ENCODE measurements around the gene MSRB1.

Gene MSRB1, protein sequence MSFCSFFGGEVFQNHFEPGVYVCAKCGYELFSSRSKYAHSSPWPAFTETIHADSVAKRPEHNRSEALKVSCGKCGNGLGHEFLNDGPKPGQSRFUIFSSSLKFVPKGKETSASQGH

DNA sequence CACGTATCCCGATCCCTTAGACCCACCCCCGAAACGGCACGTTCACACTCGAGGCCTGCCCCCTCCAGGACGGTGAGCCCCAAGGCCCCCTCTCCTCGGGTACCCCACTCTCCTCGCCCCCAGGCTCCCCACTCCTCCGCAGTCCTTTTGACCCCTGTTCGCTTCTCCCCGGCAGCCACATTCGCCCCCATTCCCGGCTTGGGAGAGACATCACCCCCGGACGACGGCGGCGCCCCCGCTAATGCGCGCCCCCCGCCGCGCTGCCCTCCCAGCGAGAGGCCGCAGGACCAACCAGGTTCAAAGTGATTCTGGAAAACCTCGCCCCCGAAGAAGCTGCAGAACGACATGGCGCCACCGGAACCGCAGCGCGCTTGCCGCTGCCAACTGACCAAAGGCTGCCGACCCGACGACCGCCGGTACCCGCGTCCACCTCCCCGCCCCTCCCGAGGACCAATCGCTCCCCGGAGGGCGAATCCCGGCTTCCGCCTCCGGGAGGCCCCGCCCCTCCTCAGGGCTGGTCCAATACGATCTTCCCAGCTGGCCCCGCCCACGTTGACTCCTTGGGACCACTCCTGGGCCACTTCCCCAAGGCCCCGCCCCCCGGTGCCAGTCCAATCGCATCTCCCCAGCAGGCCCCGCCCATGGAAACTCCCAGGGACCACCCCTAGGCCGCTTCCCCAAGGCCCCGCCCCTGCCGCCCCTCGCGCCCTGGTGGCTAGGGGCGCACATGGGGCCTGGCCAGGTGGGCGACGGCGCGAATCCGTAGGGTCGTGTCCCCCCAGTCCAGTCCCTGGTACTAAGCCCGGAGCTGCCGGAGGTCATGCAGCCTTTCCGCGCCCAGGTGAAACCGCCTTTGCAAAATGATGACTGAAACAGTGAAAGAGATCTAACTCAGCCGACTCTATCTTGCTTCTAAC is at the start of gene MSRB1:
Gene MSRB1, minus strand, starts transcription at position 390 of the 917 bp plus-strand sequence. Its CDS starts 43 bp downstream, at position 347.
- no peak for FAIRE-seq

DNA sequence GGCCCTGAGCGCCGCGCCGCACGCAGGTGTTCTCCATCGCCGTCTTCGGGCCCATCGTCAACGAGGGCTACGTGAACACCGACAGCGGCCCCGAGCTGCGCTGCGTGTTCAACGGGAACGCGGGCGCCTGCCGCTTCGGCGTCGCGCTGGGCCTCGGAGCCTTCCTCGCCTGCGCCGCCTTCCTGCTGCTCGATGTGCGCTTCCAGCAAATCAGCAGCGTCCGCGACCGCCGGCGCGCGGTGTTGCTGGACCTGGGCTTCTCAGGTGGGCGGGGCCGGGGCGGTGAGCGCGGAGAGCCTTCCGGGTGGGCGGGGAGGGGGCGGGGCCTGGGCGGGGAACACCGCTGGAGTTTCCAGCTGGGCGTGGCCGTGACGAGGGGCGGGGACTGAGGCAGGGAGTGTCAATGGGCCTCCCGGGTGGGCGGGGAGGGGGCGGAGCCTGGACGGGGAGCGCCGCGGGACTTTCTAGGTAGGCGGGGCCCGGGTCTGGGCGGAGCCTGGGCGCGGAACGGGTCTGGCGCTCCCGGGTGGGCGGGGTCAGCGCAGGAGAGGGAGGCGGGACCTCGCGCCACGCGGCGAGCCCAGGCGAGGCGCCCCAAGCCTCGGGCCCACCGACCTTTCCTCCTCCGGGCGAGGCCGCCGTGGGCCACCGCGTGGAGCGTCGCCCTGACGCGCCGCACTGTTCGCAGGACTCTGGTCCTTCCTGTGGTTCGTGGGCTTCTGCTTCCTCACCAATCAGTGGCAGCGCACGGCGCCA is 49.1 kb upstream of the MSRB1 start:
- FAIRE-seq, result no peak

DNA sequence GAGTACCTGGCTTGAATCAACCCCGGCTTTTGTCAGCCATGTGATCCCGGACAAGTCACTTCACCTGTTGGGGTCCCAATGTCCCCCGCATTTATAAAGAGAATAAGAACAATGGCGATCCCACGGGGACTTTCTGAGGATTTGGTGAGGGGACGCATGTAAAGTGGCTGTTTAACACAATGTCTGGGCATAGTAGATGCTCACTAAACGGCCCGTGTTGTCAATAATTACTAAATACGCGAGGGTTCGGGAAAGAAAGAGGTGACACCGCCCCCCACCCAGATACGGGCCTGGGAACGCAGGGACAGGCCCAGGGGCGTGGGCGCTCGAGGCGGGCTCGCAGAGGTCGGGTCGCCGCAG is 48.6 kb upstream of the MSRB1 start:
- no peak for FAIRE-seq

GRCh38 chr16:1991135-1991551 is 48.1 kb upstream of the MSRB1 start:
- FAIRE-seq, result no peak

DNA sequence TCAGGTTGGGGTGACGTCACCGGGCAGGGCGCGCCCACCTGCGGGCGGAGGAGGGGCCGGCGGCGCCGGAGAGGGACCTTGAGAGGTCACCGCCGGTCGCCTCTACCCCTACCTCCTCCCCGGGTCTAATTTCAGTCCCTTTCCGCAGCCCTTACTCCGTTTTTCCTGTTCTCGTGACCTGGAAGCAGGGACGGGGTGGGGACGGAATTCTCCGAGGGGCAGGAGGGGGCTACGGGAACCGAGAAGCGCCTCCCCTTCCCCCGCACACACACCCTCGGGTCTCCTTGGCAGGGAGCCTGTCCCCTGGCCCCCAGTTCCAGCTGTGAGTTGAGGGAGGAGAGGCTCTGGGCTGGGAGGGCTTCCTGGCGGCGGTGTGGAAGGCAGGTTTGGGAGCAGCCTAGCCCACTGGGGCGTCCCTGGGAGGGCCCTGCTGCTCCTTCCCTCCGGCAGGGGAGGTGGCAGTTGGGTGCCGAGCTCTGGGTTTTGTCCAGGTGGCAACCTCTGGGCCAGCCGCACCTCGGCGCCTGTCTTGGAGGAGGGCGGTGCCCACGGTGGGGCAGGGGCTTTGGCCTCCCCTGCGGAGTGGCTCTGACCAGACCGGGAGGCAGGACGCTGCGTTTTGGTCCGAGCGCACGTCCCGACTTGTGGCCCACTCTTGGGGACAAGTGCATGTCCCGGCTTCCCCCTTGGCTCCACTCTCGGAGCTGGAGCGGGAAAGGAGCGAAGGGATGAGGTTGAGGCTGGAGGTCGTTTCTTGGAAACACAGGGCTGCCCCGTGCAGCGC is 47.5 kb upstream of the MSRB1 start:
- no peak for FAIRE-seq

GRCh38 chr16:1990101-1990350 is 47.0 kb upstream of the MSRB1 start:
- no peak for FAIRE-seq

GRCh38 chr16:1989209-1990100 is 46.5 kb upstream of the MSRB1 start, which contains the start of gene SYNGR3:
Gene SYNGR3, plus strand, starts transcription at chr16:1989970. Its CDS starts 133 bp downstream, at chr16:1990103.
- FAIRE-seq, result no peak

DNA sequence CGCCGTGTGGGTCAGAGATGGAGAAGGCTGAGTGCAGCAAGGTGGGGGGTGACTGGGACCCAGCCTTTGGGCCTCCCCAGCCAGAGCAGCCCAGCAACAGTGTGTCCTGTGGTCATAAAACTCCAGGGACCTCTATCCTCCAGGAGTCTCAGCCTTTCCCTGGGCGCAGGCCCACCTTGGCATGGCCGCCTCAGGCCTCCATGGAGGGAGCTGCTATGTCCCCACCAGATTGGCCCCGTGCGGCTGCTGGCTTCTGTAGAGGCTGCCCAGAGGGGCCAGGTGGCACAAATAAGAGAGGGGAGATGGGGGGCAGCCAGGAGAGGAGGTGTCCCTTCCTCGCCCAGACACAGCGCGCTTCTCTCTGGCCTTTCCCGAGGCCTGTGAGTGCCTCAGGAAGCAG is 44.2 kb upstream of the MSRB1 start:
- no peak for FAIRE-seq

DNA sequence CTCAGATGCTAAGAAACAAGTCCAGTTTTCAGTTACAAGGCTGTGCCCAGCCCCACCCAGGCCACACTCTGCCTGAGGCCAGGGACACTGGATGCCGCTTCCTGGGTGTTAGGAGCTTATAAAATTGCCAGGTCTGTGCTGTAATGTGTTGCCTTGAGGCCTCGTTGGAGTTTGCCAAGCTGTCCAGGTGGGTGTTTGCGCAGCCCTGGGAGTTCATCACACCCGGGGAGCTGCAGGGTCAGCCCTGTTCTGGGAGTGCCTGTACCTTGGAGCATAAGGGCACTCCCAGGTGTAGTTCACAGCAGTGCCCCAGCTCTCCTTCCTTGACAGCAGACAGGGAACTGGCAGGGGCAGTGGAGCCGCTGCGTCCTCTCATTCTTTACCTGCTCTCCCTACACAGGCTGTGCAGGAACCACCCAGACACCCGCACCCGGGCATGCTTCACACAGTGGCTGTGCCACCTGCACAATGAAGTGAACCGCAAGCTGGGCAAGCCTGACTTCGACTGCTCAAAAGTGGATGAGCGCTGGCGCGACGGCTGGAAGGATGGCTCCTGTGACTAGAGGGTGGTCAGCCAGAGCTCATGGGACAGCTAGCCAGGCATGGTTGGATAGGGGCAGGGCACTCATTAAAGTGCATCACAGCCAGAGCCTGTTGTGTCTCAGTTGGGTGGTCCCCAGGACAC is 42.6 kb upstream of the MSRB1 start:
- FAIRE-seq, result no peak

- FAIRE-seq, result no peak
Observed at GRCh38 chr16:1984347-1985225, 41.6 kb upstream of the MSRB1 start.

GRCh38 chr16:1983544-1984346 is 40.7 kb upstream of the MSRB1 start, which contains the start of gene GFER:
Gene GFER, plus strand, starts transcription at chr16:1984193. Its CDS starts 26 bp downstream, at chr16:1984219.
- no peak for FAIRE-seq

GRCh38 chr16:1982991-1983543 is 40.1 kb upstream of the MSRB1 start:
- FAIRE-seq, result no peak

DNA sequence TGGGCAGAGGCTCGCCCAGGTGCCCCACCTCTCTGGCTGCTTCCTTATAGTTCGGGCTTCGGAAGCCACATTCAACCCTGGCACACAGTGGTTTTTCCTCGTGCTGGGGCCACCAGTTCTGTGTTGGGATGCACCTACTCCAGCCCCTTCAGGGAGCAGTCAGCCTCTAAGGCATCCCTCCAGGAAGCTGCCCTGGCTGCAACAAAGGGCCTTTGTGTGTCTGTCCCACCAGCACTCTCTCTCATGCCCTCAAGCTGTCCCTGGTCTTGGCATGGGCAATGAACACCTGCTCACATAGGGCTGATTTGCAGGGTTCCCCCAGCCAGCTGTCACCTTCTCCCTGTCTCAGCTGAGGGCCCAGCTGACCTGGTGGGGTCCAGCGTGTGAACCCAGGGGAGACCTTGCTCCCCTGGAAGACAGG is 39.0 kb upstream of the MSRB1 start:
- FAIRE-seq, result no peak

- no peak for FAIRE-seq
Observed at GRCh38 chr16:1981398-1981836, 38.4 kb upstream of the MSRB1 start, which contains the start of gene NOXO1. Gene NOXO1, minus strand, starts transcription at chr16:1981469. Its CDS starts 290 bp downstream, at chr16:1981179.

DNA sequence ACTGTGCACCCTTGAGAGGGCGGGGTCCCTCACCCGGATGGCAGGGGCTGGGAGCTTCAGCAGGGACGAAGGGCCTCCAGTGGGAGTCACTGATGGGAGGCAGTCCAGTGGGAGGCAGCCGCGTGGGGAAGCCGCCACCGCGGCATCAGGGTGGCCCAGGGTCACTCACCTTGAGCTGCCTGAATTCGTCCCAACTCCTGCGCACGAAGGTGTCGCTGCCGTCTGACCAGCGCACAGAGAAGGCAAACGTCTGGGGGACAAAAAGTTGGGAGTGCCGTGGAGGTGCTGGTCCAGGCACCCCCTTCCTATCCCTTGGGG is 37.7 kb upstream of the MSRB1 start:
- FAIRE-seq, result no peak

GRCh38 chr16:1980030-1980769 is 37.2 kb upstream of the MSRB1 start:
- FAIRE-seq, result no peak

- FAIRE-seq, result no peak
Observed at GRCh38 chr16:1979271-1980029, 36.5 kb upstream of the MSRB1 start.
